Dedifferentiated amniotic fluid mesenchymal stem cell (primary cell): ENCODE results near the gene SLC25A22.

ENCODE experiments used
- DNase-seq: peaks from one replicate; pipeline ENCODE4 v3.0.0-alpha.2; 2016; ENCODE audit errors: extremely low spot score

Gene SLC25A22

GRCh38 chr11:773425-773824, 24.7 kb downstream of the SLC25A22 start:
- no peak for DNase-seq

GRCh38 chr11:772429-773390, 25.4 kb downstream of the SLC25A22 start:
- no peak for DNase-seq

- no peak for DNase-seq
Measured at GRCh38 chr11:771617-772204, 26.4 kb downstream of the SLC25A22 start.

GRCh38 chr11:770642-771616, 27.2 kb downstream of the SLC25A22 start:
- DNase-seq: no peak

- DNase-seq: no peak
Measured at GRCh38 chr11:769887-770641, 28.0 kb downstream of the SLC25A22 start.

GRCh38 chr11:767238-767637, 30.8 kb downstream of the SLC25A22 start:
- no peak for DNase-seq

GRCh38 chr11:766936-767210, 31.2 kb downstream of the SLC25A22 start:
- no peak for DNase-seq

GRCh38 chr11:766106-766935, 31.8 kb downstream of the SLC25A22 start:
- no peak for DNase-seq

- no peak for DNase-seq
Measured at GRCh38 chr11:765802-766091, 32.3 kb downstream of the SLC25A22 start.

GRCh38 chr11:765025-765801, 32.9 kb downstream of the SLC25A22 start:
- DNase-seq: no peak

GRCh38 chr11:764322-765024, 33.6 kb downstream of the SLC25A22 start:
- no peak for DNase-seq

GRCh38 chr11:763549-764321, 34.3 kb downstream of the SLC25A22 start:
- DNase-seq: no peak

GRCh38 chr11:763073-763463, 35.0 kb downstream of the SLC25A22 start:
- DNase-seq: no peak

- peak; percentile 34 for DNase-seq
Measured at GRCh38 chr11:762421-763072, 35.5 kb downstream of the SLC25A22 start.

GRCh38 chr11:761526-762108, 36.5 kb downstream of the SLC25A22 start:
- no peak for DNase-seq

- no peak for DNase-seq
Measured at GRCh38 chr11:760236-760635, 37.8 kb downstream of the SLC25A22 start.

- DNase-seq: no peak
Measured at GRCh38 chr11:749731-750130, 48.4 kb downstream of the SLC25A22 start.

GRCh38 chr11:748007-748359, 50.1 kb downstream of the SLC25A22 start:
- no peak for DNase-seq
